NCI-H510A (cell line): ENCODE measurements around the gene ARHGEF4.
A peak's percentile ranks its signal among the peaks of the same experiment; 100 is the strongest.

Experiments used
- DNase-seq: peaks from one replicate; lab custom pipeline; 2025; lab: John Stamatoyannopoulos, UW

The ARHGEF4 gene

GRCh38 chr2:130851624-130852382 lies 15.1 kb downstream of the ARHGEF4 start:
- DNase-seq = no peak

GRCh38 chr2:130852521-130853115 lies 15.9 kb downstream of the ARHGEF4 start:
- no peak for DNase-seq

- DNase-seq = peak; percentile 27
These were observed 16.7 kb downstream of the ARHGEF4 start for GRCh38 chr2:130853391-130853790.

GRCh38 chr2:130854301-130854700 lies 17.6 kb downstream of the ARHGEF4 start:
- no peak for DNase-seq

GRCh38 chr2:130864830-130865800 lies 28.4 kb downstream of the ARHGEF4 start:
- DNase-seq = peak; percentile 53

GRCh38 chr2:130869441-130870160 lies 32.9 kb downstream of the ARHGEF4 start:
- DNase-seq = no peak

GRCh38 chr2:130870161-130870485 lies 33.4 kb downstream of the ARHGEF4 start:
- DNase-seq = no peak

- no peak for DNase-seq
These were observed 34.1 kb downstream of the ARHGEF4 start for GRCh38 chr2:130870779-130871178.

GRCh38 chr2:130871843-130872740 lies 35.4 kb downstream of the ARHGEF4 start:
- DNase-seq = no peak

GRCh38 chr2:130872741-130873125 lies 36.0 kb downstream of the ARHGEF4 start:
- DNase-seq = no peak

- DNase-seq = peak; percentile 46
These were observed 37.1 kb downstream of the ARHGEF4 start for GRCh38 chr2:130873700-130874346.

GRCh38 chr2:130874512-130874911 lies 37.8 kb downstream of the ARHGEF4 start:
- no peak for DNase-seq

- no peak for DNase-seq
These were observed 39.2 kb downstream of the ARHGEF4 start for GRCh38 chr2:130875935-130876334.

GRCh38 chr2:130877258-130877657 lies 40.5 kb downstream of the ARHGEF4 start:
- no peak for DNase-seq

- no peak for DNase-seq
These were observed 41.6 kb downstream of the ARHGEF4 start for GRCh38 chr2:130878316-130878715.

GRCh38 chr2:130878933-130879332 lies 42.2 kb downstream of the ARHGEF4 start:
- no peak for DNase-seq

- DNase-seq = no peak
These were observed 45.5 kb downstream of the ARHGEF4 start for GRCh38 chr2:130882111-130882690.

- DNase-seq = no peak
These were observed 46.3 kb downstream of the ARHGEF4 start for GRCh38 chr2:130882991-130883390.

- DNase-seq = no peak
These were observed 46.8 kb downstream of the ARHGEF4 start for GRCh38 chr2:130883496-130883895.

GRCh38 chr2:130884013-130884412 lies 47.3 kb downstream of the ARHGEF4 start:
- DNase-seq = no peak
